Activated CD4-positive, alpha-beta T cell treated with anti-CD3 and anti-CD28 coated beads for 4 hours (primary cell): ENCODE measurements around the gene CCDC150.
A peak's percentile ranks its signal among the peaks of the same experiment; 100 is the strongest.
"Not testable (repeated sequence)": the region's sequence is repeated elsewhere in the genome, so short reads cannot be mapped to it uniquely, and the experiment has no call there.

Experiments
- DNase-seq, 2 donors: peaks; one replicate each; pipeline ENCODE4 v3.0.0-alpha.2; 2020

CCDC150 gene

GRCh38 chr2:196639180-196640030, at the start of gene CCDC150:
TSS of gene CCDC150 (plus strand) at chr2:196639715. CDS start at chr2:196639767, 52 bp downstream.
- DNase-seq: peak; percentile 88 to 89

- no peak for DNase-seq
Observed at GRCh38 chr2:196590286-196590685, 49.2 kb upstream of the CCDC150 start.

- DNase-seq: no peak
Observed at GRCh38 chr2:196591004-196591403, 48.5 kb upstream of the CCDC150 start.

- no peak for DNase-seq
Observed at GRCh38 chr2:196591621-196592022, 47.9 kb upstream of the CCDC150 start.

- DNase-seq: no peak
Observed at GRCh38 chr2:196592331-196592910, 47.1 kb upstream of the CCDC150 start.

GRCh38 chr2:196592911-196593881, 46.3 kb upstream of the CCDC150 start, which contains the start of gene HECW2:
TSS of gene HECW2 (minus strand) at chr2:196593554.
- no peak for DNase-seq

GRCh38 chr2:196594158-196594557, 45.4 kb upstream of the CCDC150 start:
- no peak for DNase-seq

GRCh38 chr2:196597531-196597930, 42.0 kb upstream of the CCDC150 start:
- DNase-seq: no peak

GRCh38 chr2:196598412-196598811, 41.1 kb upstream of the CCDC150 start:
- DNase-seq: no peak

- no peak for DNase-seq
Observed at GRCh38 chr2:196598846-196599245, 40.7 kb upstream of the CCDC150 start.

GRCh38 chr2:196601430-196602306, 37.8 kb upstream of the CCDC150 start:
- no peak for DNase-seq

- no peak for DNase-seq
Observed at GRCh38 chr2:196604196-196604595, 35.3 kb upstream of the CCDC150 start.

GRCh38 chr2:196606516-196606915, 33.0 kb upstream of the CCDC150 start:
- DNase-seq: no peak

- DNase-seq: no peak
Observed at GRCh38 chr2:196607073-196607472, 32.4 kb upstream of the CCDC150 start.

GRCh38 chr2:196607896-196608295, 31.6 kb upstream of the CCDC150 start:
- not testable (repeated sequence) for DNase-seq

GRCh38 chr2:196609806-196610205, 29.7 kb upstream of the CCDC150 start:
- DNase-seq: no peak

GRCh38 chr2:196610796-196611195, 28.7 kb upstream of the CCDC150 start:
- no peak for DNase-seq

GRCh38 chr2:196613302-196613701, 26.2 kb upstream of the CCDC150 start:
- DNase-seq: no peak

GRCh38 chr2:196617430-196617829, 22.1 kb upstream of the CCDC150 start:
- DNase-seq: no peak

- no peak for DNase-seq
Observed at GRCh38 chr2:196618661-196619060, 20.9 kb upstream of the CCDC150 start.

GRCh38 chr2:196630531-196630930, 9.0 kb upstream of the CCDC150 start:
- no peak for DNase-seq

GRCh38 chr2:196635156-196635555, 4.4 kb upstream of the CCDC150 start:
- no peak for DNase-seq
